Mesenteric fat pad (tissue), 1 donor: Measurements from ENCODE around the gene GTF3C2. TPM values are rescaled to one million over a fixed set of nuclear protein-coding genes. Genes with fewer than 3 reads are reported as not detected.

ENCODE experiments used
- DNase-seq: peaks from one replicate; pipeline ENCODE4 v3.0.0-alpha.2; 2020; ENCODE audit warnings: low spot score
- long read RNA-seq: library from polyadenylated mRNA; unstranded; transcript quantifications from one replicate; pipeline ENCODE4 v2.0.0, GENCODE V29; 2020
- total RNA-seq: library from RNA; stranded (reverse); fragmentation: NEBNext Ultra II Directional; extraction: Animal tissue kit (Norgen Biotek cat#: 25700); gene quantifications from one replicate; pipeline ENCODE4 v1.2.1, GENCODE V29; 2021
- donor health status: DM: yes; HTN: yes; CAD: no.

Gene GTF3C2, protein sequence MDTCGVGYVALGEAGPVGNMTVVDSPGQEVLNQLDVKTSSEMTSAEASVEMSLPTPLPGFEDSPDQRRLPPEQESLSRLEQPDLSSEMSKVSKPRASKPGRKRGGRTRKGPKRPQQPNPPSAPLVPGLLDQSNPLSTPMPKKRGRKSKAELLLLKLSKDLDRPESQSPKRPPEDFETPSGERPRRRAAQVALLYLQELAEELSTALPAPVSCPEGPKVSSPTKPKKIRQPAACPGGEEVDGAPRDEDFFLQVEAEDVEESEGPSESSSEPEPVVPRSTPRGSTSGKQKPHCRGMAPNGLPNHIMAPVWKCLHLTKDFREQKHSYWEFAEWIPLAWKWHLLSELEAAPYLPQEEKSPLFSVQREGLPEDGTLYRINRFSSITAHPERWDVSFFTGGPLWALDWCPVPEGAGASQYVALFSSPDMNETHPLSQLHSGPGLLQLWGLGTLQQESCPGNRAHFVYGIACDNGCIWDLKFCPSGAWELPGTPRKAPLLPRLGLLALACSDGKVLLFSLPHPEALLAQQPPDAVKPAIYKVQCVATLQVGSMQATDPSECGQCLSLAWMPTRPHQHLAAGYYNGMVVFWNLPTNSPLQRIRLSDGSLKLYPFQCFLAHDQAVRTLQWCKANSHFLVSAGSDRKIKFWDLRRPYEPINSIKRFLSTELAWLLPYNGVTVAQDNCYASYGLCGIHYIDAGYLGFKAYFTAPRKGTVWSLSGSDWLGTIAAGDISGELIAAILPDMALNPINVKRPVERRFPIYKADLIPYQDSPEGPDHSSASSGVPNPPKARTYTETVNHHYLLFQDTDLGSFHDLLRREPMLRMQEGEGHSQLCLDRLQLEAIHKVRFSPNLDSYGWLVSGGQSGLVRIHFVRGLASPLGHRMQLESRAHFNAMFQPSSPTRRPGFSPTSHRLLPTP
- 44.8 TPM for total RNA-seq
- long read RNA-seq, transcript GTF3C2-201 (19 exons, 3,882 nt) = major isoform, 6 of 29 reads
- long read RNA-seq, partial matches to known transcripts = 12 of 29 reads
- long read RNA-seq, other reads (novel, unspliced or antisense) = 11 of 29 reads

DNA sequence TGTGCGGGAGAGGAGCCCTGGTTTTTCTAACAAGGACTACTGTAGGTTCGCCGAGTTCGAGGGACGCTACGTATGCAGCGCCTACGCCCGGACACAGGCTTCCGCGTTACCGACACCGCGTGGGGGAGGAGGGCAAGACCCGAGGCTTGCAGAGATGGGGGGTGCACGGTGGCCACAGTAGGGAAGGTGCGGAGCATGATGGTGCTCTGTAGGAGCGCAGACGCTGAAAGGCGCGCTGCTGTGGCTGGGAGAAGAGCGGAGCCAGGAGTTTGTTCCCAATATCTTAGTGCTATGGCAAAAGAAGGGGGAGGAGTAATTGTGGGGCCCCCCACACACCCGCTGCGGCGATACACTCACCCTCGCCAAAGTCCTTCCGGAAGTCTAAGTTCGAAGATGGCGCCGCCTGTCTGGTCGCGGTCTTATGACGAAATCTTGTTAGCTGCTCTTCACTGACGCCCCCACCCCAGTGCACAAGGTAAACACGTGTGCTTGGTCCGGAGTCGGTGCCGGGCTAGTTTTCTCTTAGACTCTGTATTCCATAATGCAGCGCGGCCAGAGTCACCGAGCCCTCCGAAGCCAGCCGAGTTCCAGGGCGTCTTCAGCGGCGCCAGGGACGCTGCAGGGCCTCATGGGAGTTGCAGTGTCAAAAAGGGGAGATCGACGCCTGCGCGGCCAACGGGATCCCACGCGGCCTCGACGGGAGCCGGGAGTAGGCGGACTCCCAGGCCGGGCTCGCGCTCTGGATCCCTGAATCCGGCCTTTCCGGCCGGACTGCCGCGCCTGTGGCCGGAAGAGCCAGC lies at the start of gene GTF3C2:
Gene GTF3C2, minus strand, starts transcription at position 383 of the 800 bp plus-strand sequence. CDS start 13,210 bp downstream, outside the sequence.
- peak; percentile 98 for DNase-seq

DNA sequence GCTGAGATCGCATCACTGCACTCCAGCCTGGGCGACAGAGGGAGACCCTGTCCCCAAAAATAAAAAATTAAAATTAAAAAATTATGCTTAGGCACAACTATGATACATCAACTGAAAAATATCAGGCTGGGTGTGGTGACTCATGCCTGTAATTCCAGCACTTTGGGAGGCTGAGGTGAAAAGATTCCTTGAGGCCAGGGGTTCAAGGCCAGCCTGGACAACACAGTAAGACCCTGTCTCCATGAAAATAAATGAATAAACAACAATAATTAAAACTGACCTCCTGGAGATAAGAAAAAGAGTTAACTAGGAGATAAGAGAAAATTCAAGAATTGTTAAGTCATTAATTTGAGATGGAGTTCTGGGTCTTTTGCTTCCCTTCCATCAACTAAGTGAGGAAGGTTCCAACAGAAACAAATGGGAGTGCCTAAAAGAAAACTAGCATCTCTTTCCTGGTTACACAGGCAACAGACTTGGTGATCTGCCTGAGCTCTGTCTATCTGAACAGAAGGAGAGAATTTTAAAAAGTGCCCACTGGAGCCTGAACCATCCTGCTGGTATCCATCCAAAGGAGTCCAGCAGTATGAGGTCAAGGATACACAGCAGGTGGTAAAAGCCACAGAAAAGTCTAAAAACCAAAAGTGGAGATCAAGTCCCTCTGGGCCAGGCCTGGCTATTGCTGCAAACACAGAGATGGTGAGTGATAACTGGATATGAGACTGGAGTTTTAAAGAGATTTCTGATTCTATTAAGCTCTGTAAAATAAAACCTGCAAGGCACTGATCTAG lies 44.0 kb upstream of the GTF3C2 start:
- DNase-seq = peak; percentile 12

DNA sequence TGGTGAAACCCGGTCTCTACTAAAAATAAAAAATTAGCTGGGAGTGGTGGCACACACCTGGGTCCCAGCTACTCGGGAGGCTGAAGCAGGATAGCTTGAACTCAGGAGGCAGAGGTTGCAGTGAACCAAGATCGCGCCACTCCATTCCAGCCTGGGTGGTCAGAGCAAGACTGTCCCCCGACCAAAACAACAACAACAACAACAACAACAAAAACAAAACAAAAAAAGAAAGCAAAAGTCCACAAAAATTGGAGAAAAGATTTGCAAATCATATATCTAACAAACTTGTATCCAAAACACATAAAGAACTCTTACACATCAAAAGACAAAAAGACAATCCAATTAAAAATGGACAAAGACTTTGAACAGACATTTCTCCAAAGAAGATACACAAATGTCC lies 42.4 kb upstream of the GTF3C2 start:
- peak; percentile 43 for DNase-seq

DNA sequence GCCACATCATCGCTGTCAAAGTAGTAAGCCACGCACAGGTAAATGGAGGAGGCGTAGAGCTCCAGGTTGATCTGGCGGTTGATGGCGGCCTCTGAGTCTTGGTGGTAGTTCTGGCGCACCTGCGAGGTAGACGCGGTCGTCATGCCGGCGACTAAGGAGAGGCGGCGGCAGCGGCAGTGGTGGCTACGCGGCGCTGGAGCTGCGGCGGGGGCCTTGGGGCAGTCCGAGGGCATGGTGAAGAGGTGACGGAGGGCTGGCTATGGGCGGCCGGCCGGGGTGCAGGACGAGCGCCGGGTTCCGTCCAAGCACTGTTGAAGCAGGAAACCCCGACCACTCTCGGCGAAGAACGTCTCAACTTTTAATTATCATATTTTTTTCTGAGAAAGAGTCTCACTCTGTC lies 36.7 kb upstream of the GTF3C2 start:
- DNase-seq = peak; percentile 82

DNA sequence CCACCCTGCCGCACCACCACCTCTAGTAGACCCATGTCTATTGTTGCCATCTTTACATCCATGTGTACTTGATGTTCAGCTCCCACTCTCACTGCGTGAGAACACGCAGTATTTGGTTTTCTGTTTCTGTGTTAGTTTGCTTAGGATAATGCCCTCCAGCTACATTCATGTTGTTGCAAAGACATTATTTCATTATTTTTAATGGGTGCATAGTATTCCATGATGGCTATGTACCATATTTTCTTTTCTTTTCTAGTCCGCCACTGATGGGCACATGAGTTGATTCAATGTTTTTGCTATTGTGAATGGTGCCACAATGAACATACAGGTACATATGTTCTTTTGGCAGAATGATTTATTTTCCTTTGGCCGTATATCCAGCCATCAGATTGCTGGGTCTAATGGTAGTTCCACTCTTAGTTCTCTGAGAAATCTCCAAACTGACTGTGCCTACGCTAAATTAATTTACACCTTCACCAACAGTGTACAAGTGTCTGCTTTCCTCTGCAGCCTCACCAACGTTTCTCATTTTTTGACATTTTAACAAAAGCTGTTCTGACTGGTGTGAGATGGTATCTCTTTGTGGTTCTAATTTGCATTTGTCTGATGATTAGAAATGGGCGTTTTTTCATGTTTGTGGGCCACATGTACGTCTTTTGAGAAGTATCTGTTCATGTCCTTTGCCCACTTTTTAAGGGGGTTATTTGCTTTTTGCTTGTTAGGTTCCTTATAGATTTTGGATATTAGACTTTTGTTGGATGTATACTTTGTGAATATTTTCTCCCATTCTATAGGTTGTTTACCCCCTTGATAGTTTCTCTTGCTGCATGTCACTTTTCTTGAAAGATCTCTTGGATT lies 34.5 kb upstream of the GTF3C2 start:
- no peak for DNase-seq

DNA sequence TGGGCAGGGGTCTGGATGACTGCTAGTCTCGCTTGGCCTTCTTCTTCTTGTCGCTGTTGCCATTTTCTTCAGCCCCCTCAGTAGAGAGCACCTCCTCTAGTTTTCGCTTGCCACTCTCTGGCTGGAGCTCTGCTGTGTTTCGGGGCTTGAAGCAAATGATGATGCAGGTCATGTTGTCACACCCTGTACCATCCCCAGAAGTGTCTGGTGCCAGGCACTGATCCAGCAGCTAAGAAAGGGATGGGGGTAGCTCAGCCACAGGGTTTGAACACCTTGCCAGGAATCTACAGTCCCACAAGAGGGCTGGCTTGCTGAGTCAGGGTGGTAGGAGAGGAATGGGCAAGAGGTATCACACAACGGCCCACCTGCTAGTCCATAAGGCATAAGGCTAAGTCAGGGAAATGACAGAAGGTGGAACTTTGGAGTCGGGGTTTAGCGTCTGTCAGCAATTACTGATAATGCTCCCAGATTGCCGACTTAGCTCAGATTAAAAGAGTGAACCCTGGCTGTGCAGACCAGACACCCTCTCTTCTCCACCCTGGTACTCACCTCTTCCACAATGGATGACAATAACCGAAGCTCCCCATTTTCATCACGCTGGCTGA lies 25.1 kb upstream of the GTF3C2 start:
- no peak for DNase-seq

DNA sequence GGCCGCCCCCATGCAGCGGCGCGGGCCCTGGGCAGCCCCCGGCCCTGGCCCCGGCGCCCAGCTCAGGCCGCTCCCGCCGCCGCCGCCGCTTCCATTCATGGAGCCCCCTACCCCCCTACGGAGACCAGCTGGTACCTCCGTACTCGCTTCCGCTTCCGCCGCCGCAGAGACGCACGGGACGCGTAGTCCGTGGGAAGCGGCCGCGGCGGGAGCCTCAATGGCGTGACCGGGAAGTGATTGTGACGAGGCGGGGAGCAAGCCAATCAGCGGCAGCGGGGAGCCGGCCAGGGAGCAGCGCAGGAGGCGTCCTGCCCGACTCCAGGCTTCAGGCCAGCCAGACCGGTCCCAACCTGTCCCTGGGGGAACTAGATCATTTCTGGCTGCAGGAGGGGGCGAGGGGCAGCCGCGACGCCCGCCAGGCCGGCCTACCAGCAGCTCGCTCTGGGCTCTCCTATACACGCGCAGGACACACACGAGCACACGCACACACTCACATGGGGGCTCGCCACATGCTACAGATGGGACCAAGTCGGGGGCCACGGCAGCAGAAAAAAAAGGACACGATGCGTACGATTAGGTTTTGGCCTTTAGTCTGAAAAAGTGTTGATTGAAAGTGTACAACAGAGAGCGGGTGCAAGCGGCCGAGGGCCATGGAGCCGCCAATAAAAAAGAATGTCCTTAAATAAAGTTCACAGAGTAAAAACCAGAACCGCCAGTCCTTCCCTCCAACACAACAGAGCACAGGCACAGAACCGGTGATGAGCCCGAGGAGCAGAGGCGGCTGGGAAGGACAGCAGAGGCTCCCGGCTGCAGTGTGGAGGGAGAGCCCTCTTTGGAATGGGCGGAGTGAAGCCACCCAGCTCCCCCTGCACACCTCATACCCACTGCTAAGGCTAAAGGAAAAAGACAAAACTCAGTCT lies 24.3 kb upstream of the GTF3C2 start, which contains the start of gene ZNF513:
Gene ZNF513, minus strand, starts transcription at position 109 of the 920 bp plus-strand sequence. CDS start 208 bp downstream, outside the sequence.
- DNase-seq = peak; percentile 100

DNA sequence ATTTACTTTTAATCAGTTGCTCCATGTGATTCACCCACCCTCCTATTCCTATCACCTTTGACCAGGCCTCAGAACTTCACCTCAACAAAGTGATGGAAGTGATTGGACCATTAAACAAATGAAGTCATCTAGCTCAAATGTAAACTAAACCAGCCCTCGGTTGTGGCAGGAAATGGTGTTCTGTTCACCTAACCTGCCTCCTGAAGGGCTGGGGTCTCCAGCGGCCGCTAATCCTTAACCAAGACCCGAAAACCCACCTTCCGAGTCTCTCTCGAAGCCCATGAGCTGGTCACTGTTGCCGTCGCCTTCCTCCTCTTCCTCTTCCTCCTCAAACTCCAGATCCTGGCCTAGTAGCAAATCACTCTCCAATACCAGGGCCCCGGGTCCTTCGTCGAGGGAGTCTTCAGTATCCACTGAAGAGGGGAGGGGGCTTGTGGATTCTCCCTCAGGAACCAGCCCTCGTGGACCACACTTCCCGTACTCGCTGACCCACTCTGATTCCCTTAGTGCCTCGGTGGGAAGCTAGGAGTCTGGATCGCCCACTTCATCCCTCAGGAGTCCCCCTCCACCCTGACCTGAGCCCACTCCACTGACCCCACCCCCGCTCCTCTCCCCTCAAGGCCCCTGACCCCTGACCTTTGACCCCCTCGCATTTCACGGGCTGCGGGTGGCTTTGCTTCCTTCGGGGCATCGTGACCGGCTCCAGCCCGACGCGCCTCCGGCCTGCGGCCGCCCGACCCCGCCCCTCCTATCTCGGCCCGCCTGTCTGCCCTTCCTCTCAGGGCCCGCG lies 23.5 kb upstream of the GTF3C2 start:
- no peak for DNase-seq

DNA sequence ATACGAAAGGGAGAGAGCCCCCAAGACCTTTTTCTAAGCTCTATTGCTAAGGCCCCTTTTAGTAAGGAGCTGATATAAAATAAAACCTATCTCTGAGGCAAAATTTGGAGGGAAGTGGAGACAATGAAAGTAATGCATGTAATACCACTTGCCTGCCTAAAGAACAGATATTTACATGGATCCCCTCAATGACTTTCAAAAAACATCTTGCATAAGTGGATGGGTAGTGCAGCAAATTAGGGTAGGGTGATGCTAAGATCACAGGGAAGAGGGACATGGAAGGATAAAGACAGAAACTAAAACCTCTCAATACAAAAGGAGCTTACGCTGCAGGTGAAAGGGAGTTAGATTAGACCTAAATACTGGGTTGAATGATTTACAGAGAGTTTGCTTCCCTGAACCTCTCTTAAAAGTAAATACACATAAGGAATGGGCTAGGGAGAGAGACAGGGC lies 22.8 kb upstream of the GTF3C2 start:
- no peak for DNase-seq

DNA sequence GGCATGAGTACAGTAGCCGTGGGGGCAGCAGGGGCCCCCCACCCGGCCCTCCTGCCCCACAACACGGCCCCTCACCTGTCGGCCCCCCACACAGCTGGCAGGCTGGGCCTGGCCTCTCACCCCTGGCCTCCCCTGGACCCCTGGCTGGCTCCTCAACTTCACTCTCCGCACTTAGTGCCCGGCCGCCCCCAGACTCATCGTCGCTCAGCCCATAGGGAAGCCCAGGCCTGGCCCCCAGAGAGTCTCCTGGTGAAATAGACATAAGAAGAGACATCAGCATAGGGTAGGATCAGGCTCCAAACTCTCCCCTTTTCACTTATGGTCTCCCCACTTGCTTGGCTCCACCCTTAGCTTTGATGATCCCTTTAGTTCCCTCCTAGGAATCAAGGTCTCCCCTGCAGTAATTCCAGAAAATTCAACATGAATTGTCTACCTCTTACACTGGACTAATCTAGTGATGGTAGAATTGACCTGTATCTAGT lies 22.3 kb upstream of the GTF3C2 start:
- no peak for DNase-seq

DNA sequence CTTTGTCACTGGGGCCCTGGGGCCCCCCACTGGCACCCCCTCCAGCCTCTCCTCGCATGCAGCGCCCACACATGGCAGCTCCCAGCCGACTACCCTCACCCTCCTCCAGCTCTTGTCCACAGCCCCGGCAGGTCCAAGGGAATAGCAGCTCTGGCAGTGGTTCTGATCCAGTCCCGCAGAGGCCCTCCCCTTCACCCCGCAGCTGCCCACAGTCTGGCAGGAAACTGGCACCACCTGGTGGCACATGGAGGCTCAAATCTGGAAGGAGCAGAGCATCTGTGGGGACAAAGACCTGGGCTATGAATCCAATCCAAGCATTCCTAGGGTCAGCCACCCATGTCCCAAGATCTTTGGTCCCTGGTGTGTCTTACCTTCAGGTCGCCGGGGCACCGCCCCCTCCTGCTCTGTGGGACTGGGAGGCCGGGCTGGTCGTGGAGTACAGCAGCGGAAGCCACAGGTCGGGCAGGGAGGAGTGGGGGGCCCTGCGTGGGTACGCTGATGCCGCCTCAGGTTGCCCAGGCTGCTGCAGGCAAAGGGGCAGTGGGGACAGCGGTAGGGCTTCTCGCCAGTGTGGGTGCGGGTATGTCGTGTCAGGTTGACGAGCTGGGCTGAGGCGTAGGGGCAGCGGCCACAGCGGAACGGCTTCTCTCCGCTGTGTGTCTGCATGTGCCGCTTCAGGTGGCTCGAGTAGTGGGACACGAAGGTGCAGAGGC lies 21.7 kb upstream of the GTF3C2 start:
- DNase-seq = no peak

DNA sequence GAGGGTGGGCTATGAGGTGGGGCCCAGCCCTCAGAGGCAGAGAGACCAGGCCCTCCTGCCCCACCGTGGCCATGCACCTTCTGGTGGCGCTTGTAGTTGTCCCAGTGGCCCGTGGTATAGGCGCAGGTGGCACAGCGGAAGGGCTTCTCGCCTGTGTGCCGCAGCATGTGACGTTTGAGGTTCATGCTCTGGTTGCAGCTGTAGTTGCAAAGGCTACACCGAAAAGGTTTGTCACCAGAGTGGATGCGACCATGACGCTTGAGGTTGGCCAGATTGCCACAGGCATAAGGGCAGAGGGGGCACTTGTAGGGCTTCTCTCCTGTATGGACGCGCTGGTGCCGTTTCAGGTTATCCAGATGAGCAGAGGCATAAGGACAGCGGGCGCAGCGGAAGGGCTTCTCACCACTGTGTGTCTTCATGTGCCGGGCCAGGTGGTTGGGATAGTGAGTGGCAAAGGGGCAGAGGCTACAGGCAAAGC lies 21.1 kb upstream of the GTF3C2 start:
- no peak for DNase-seq

DNA sequence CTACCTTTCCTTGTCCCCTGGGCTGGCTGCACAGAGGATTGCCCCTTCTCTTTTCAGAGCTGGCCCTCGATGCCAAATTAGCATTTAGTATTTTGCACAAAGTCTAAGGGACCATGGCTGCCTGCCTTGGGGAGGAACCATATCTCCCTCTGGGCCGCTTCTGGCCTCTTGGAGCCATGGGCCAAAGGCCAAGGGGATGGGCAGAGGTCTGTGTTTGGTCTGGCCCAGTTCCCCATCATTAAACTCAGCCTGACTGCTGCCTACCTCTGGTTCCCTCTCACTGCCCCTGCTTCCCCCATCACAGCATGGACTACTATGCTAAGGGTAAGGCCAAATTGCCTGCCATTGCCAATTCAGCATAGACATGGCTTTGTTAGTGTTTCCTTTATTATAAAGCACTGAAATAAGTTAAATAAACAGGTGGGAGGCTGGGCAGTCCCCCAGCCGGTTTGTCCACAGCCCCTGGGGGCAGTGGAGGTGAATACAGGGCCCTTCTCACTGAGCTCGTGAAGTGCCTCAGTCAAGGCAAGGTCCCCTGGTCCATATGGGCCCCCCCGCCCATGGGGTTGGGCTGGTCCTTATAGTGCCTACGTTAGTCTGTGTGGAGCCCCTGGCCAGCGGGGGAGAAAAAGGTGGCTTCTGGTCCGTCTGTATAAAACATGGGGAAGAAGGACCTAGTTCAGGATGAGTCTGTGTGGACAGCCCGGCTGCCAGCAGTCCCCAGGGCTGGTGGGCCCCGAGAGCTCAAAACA lies 20.5 kb upstream of the GTF3C2 start:
- no peak for DNase-seq

DNA sequence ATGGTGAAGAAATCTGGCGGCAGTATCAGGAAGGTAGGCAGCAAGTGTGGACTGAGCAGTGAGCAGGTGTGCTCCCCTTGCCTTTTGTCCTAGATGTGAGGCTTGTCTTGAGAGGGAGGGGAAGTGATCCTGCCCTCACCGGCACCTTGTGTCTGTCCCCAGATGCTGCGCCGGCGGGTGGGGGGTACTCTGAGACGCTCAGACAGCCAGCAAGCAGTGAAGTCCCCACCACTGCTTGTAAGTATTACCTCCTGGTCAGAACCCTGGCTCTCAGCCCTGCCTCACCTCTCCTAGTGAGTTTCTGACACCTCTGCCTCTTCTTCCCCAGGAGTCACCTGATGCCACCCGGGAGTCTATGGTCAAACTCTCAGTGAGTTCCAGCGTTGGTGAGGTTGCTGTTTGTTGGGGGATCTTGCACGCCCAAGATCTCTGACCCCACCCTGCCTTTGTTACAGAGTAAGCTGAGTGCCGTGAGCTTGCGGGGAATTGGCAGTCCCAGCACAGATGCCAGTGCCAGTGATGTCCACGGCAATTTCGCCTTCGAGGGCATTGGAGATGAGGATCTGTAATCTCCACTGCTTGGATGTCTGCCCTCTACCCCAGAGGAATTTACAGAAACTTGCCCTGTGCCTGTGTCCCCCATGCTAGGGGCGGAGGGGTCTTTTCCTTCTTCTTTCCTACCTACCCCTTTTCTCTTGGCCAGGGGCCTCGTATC lies 19.7 kb upstream of the GTF3C2 start:
- no peak for DNase-seq
